IMR-90 (cell line): ENCODE results near the gene WBP2NL. TPM values are rescaled to one million over a fixed set of nuclear protein-coding genes. Genes with fewer than 3 reads are reported as not detected.

Experiments
- ATAC-seq: fragments of 200-7000 bp; cut with Tn5 transposase; 2 replicates; pipeline ENCODE4 v1.9.1; 2020; ENCODE audit warnings: low read depth, mild to moderate bottlenecking, moderate library complexity
- BruUV-seq: library from RNA; stranded (reverse); fragments of 400-500 nt; replicated peaks from 2 replicates; lab custom pipeline; 2021; lab: Mats Ljungman, UMichigan
- CTCF ChIA-PET: fragments of 300-600 bp; formaldehyde crosslinking; extraction: SDS; loops from one replicate; lab custom pipeline; 2021; ENCODE audit warnings: antibody characterized with exemption; lab: Yijun Ruan, JAX
- POLR2A ChIA-PET: fragments of 300-600 bp; sonication (Branson Sonifier 250); formaldehyde crosslinking; loops from one replicate; lab custom pipeline; 2022; ENCODE audit warnings: antibody characterized with exemption; ENCODE audit not compliant: unreplicated experiment; lab: Charles Lee
- DNase-seq: peaks from one replicate; pipeline ENCODE4 v3.0.0; 2013
- H2AFZ ChIP-seq: replicated peaks from 2 replicates; pipeline ENCODE3; 2013; ENCODE audit warnings: low read length, mild to moderate bottlenecking; ENCODE audit not compliant: poor library complexity
- H2AK5ac ChIP-seq: 2 replicates; pipeline ENCODE4 v1.6.1; 2013; ENCODE audit warnings: low read depth, low read length, inconsistent platforms
- H2AK9ac ChIP-seq: replicated peaks from 2 replicates; pipeline ENCODE3; 2013; ENCODE audit warnings: mild to moderate bottlenecking, low read depth, low read length, moderate library complexity; ENCODE audit not compliant: poor library complexity
- H2BK120ac ChIP-seq: 2 replicates; pipeline ENCODE4 v1.6.1; 2013; ENCODE audit warnings: low read depth, low read length, inconsistent platforms
- H2BK15ac ChIP-seq: 3 replicates; pipeline ENCODE4 v1.6.1; 2013; ENCODE audit warnings: low read depth, low read length, inconsistent platforms
- H2BK20ac ChIP-seq: 2 replicates; pipeline ENCODE4 v1.6.1; 2013; ENCODE audit warnings: low read depth, mild to moderate bottlenecking, inconsistent platforms, low read length, moderate library complexity
- H2BK5ac ChIP-seq: 2 replicates; pipeline ENCODE4 v1.6.1; 2013; ENCODE audit warnings: mild to moderate bottlenecking, low read depth, low read length, inconsistent platforms; ENCODE audit not compliant: poor library complexity, severe bottlenecking
- H3K14ac ChIP-seq: replicated peaks from 2 replicates; pipeline ENCODE4 v1.6.1; 2013; ENCODE audit warnings: low read depth, low read length, inconsistent platforms
- H3K18ac ChIP-seq: 2 replicates; pipeline ENCODE4 v1.6.1; 2013; ENCODE audit warnings: low read depth, low read length, control low read depth
- H3K23ac ChIP-seq: 2 replicates; pipeline ENCODE4 v1.6.1; 2013; ENCODE audit warnings: low read depth, low read length, inconsistent platforms
- H3K27ac ChIP-seq: 2 replicates; pipeline ENCODE4 v1.5.1; 2013; ENCODE audit warnings: mild to moderate bottlenecking, control low read depth, low read length; ENCODE audit not compliant: insufficient read depth
- H3K27me3 ChIP-seq: 2 replicates; pipeline ENCODE4 v1.6.1; 2013; ENCODE audit warnings: low read length; ENCODE audit not compliant: control insufficient read depth, insufficient read depth
- H3K36me3 ChIP-seq: 2 replicates; pipeline ENCODE4 v1.6.1; 2013; ENCODE audit warnings: low read length, mixed read lengths; ENCODE audit not compliant: control insufficient read depth, insufficient read depth
- H3K4ac ChIP-seq: 2 replicates; pipeline ENCODE4 v1.6.1; 2013; ENCODE audit warnings: low read depth, low read length, inconsistent platforms
- H3K4me1 ChIP-seq: 2 replicates; pipeline ENCODE4 v1.6.1; 2013; ENCODE audit warnings: low read length, mixed read lengths; ENCODE audit not compliant: control insufficient read depth, insufficient read depth
- H3K4me2 ChIP-seq: 2 replicates; pipeline ENCODE4 v1.6.1; 2013; ENCODE audit warnings: low read depth, mild to moderate bottlenecking, control low read depth, low read length, moderate library complexity
- H3K4me3 ChIP-seq: 2 replicates; pipeline ENCODE4 v1.5.1; 2013; ENCODE audit warnings: low read depth, mild to moderate bottlenecking, control low read depth, low read length, moderate library complexity; ENCODE audit not compliant: insufficient read depth
- H3K56ac ChIP-seq: 2 replicates; pipeline ENCODE4 v1.6.1; 2013; ENCODE audit warnings: low read length, inconsistent platforms; ENCODE audit not compliant: insufficient read depth; ENCODE audit errors: extremely low read depth
- H3K79me1 ChIP-seq, 2 experiments: 2 replicates each; pipeline ENCODE4 v1.6.1; 2013; ENCODE audit warnings: low read length in 2 of 2, inconsistent platforms in 1 of 2, low read depth in 1 of 2
- H3K9ac ChIP-seq: 2 replicates; pipeline ENCODE4 v1.6.1; 2013; ENCODE audit warnings: low read depth, low read length, control low read depth
- H3K9me1 ChIP-seq: 2 replicates; pipeline ENCODE4 v1.6.1; 2013; ENCODE audit warnings: low read length, inconsistent platforms; ENCODE audit not compliant: insufficient read depth
- H3K9me3 ChIP-seq: 2 replicates; pipeline ENCODE4 v1.6.1; 2013; ENCODE audit warnings: low read length; ENCODE audit not compliant: control insufficient read depth, insufficient read depth
- H4K20me1 ChIP-seq: 2 replicates; pipeline ENCODE4 v1.6.1; 2013; ENCODE audit warnings: low read length, inconsistent platforms; ENCODE audit not compliant: insufficient read depth
- H4K5ac ChIP-seq: 2 replicates; pipeline ENCODE4 v1.6.1; 2013; ENCODE audit warnings: mild to moderate bottlenecking, low read depth, low read length, control low read depth
- H4K8ac ChIP-seq, 2 experiments: 2 replicates each; pipeline ENCODE4 v1.6.1; 2013; ENCODE audit warnings: low read depth in 2 of 2, low read length in 2 of 2, control low read depth in 1 of 2, inconsistent platforms in 1 of 2
- H4K91ac ChIP-seq: 2 replicates; pipeline ENCODE4 v1.6.1; 2013; ENCODE audit warnings: low read depth, low read length, inconsistent platforms; ENCODE audit not compliant: insufficient read depth
- POLR2A ChIP-seq: IDR thresholded peaks from 2 replicates; pipeline ENCODE4 v1.6.1; 2012; ENCODE audit warnings: mild to moderate bottlenecking, low read depth, low read length
- SMC3 ChIP-seq: fragments of 150-350 bp; IDR thresholded peaks from 2 replicates; pipeline ENCODE4 v1.6.1; 2016; ENCODE audit warnings: low read depth, mild to moderate bottlenecking, antibody characterized with exemption, low read length, moderate library complexity
- USF2 ChIP-seq: fragments of 150-350 bp; IDR thresholded peaks from 2 replicates; pipeline ENCODE4 v1.6.1; 2017; ENCODE audit warnings: mild to moderate bottlenecking, antibody characterized with exemption, low read length, low read depth
- WGBS, 2 experiments: methylation state at CpG; one replicate each; pipeline versions ENCODE4 v1.1.5 to v1.1.7; 2013; ENCODE audit warnings: missing lambda C conversion rate in 2 of 2; ENCODE audit not compliant: insufficient read length in 1 of 2; ENCODE audit errors: extremely low coverage in 2 of 2; 5-methylcytosine and 5-hydroxymethylcytosine counted together
- dilution Hi-C: fragments of 300-500 bp; cut with HindIII; formaldehyde crosslinking; loops from one replicate; pipeline ENCODE4 v1.14.3; 2018; ENCODE audit warnings: low sequenced_read_pairs; ENCODE audit not compliant: unreplicated experiment
- in situ Hi-C: fragments of 300-500 bp; cut with MboI; formaldehyde crosslinking; loops from 3 replicates; pipeline ENCODE4 v1.14.3; 2019; ENCODE audit warnings: low sequenced_read_pairs, inconsistent platforms, mixed read lengths
- intact Hi-C: fragments of 100-400 bp; cut with micrococcal nuclease; formaldehyde crosslinking; loops from 2 replicates; pipeline ENCODE4 v1.10.0; 2022
- polyA plus RNA-seq, 3 experiments: library from polyadenylated mRNA; depleted of rRNA; stranded (reverse); fragments of >200 nt; gene quantifications; 2 replicates each; pipeline ENCODE4 v1.2.3, GENCODE V29; 2012; ENCODE audit warnings: low replicate concordance in 1 of 3
- total RNA-seq: library from RNA; depleted of rRNA; stranded (reverse); fragments of >200 nt; gene quantifications from 2 replicates; pipeline ENCODE4 v1.2.3, GENCODE V29; 2012

WBP2NL gene
- total and polyA plus RNA-seq, 2 of the 4 experiments (the other 2 are of a cell fraction), result not detected

GRCh38 chr22:42025421-42025820, 26.8 kb downstream of the WBP2NL start:
- dilution Hi-C loops (no loop called here), intact Hi-C loops (no loop called here), in situ Hi-C loops (no loop called here)
- H3K14ac ChIP-seq, result no peak overlapping the region
- WGBS, 2 experiments, result no CpG with 5 or more reads among the region's 1 CpG
- no peak overlapping the region for H2BK120ac ChIP-seq
- H4K91ac ChIP-seq, result no peak overlapping the region
- H4K20me1 ChIP-seq, result no peaks in the 10 kb centered on the region
- DNase-seq (no peak), ATAC-seq (no peak)
- no peaks in the 10 kb centered on the region for H3K9me3 ChIP-seq
- H3K4me2 ChIP-seq, result no peak overlapping the region
- BruUV-seq, result no TSS peak
- H2BK15ac ChIP-seq, result no peak overlapping the region
- H2AFZ ChIP-seq, result no peak overlapping the region
- H3K4ac ChIP-seq, result no peak overlapping the region
- H2AK5ac ChIP-seq, result no peak overlapping the region
- no peaks in the 10 kb centered on the region for H3K36me3 ChIP-seq
- H3K79me1 ChIP-seq, result no peaks in the 10 kb centered on the region
- peaks cover 5% of the 10 kb centered on the region; the same call in 1 of the 2 replicates for H3K27me3 ChIP-seq
- no peaks in the 10 kb centered on the region for H3K4me1 ChIP-seq
- no peak overlapping the region for H3K56ac ChIP-seq
- no peak overlapping the region for H3K4me3 ChIP-seq
- no peak overlapping the region for H4K5ac ChIP-seq
- ChIA-PET CTCF (interaction anchor here (0.5 kb wide), 1 partner anchor 22 kb away, joined by 4 read pairs; no protein-coding TSS in a partner anchor), POLR2A (no interaction called here)
- H2BK5ac ChIP-seq, result no peak overlapping the region
- no peak overlapping the region for H2BK20ac ChIP-seq
- no peak overlapping the region for H3K18ac ChIP-seq
- H3K23ac ChIP-seq, result no peak overlapping the region
- H3K27ac ChIP-seq, result no peak overlapping the region
- no peak overlapping the region for H4K8ac ChIP-seq
- no peaks in the 10 kb centered on the region for H3K9me1 ChIP-seq
- TF ChIP-seq SMC3 (no peak), POLR2A (no peak), USF2 (no peak)
- H2AK9ac ChIP-seq, result no peak overlapping the region
- H3K9ac ChIP-seq, result no peak overlapping the region
